ENCODE results near the gene HS6ST3. TPM values are rescaled to one million over a fixed set of nuclear protein-coding genes. Genes with fewer than 3 reads are reported as not detected.

Gene HS6ST3
- total RNA-seq, 4 donors from 2014 or later: 0.08 to 0.47 (median 0.41) TPM

GRCh38 chr13:96779691-96780090 lies 689.8 kb downstream of the HS6ST3 start:
- Histone ChIP-seq H3K9me3 (peaks cover 3% of the 10 kb centered on the region), H3K4me3 (no peak overlapping the region), H3K27me3 (no peaks in the 10 kb centered on the region), H3K4me1 (no peaks in the 10 kb centered on the region), H3K36me3 (no peaks in the 10 kb centered on the region), H3K27ac (no peak overlapping the region)
- no peak for DNase-seq (ENCODE audit: low spot score in 2 of 2)
- TF ChIP-seq POLR2AphosphoS5 (IDR thresholded peaks at IDR 0.05) (no peak), POLR2A (IDR thresholded peaks at IDR 0.05) (no peak), EP300 (IDR thresholded peaks at IDR 0.05) (no peak), CTCF (IDR thresholded peaks at IDR 0.05) (no peak)

GRCh38 chr13:96780105-96780504 lies 690.2 kb downstream of the HS6ST3 start:
- TF ChIP-seq POLR2A (IDR thresholded peaks at IDR 0.05) (no peak), POLR2AphosphoS5 (IDR thresholded peaks at IDR 0.05) (no peak), CTCF (IDR thresholded peaks at IDR 0.05) (no peak), EP300 (IDR thresholded peaks at IDR 0.05) (no peak)

GRCh38 chr13:96781141-96781540 lies 691.2 kb downstream of the HS6ST3 start:
- no peak for DNase-seq (ENCODE audit: low spot score in 2 of 2)
- Histone ChIP-seq H3K9me3 (peaks cover 3% of the 10 kb centered on the region), H3K4me1 (no peaks in the 10 kb centered on the region), H3K27ac (no peak overlapping the region), H3K36me3 (no peaks in the 10 kb centered on the region), H3K4me3 (no peak overlapping the region), H3K27me3 (no peaks in the 10 kb centered on the region)
- WGBS: 40% methylated on average over 4 of the region's 4 CpGs
- TF ChIP-seq POLR2A (IDR thresholded peaks at IDR 0.05) (no peak), EP300 (IDR thresholded peaks at IDR 0.05) (no peak), POLR2AphosphoS5 (IDR thresholded peaks at IDR 0.05) (no peak), CTCF (IDR thresholded peaks at IDR 0.05) (no peak)

More at GRCh38 chr13:96780105-96780504, 690.2 kb downstream of the HS6ST3 start:
- Histone ChIP-seq H3K27me3 (no peaks in the 10 kb centered on the region), H3K36me3 (no peaks in the 10 kb centered on the region), H3K27ac (no peak overlapping the region), H3K9me3 (peaks cover 3% of the 10 kb centered on the region), H3K4me3 (no peak overlapping the region), H3K4me1 (no peaks in the 10 kb centered on the region)
- no peak for DNase-seq (ENCODE audit: low spot score in 2 of 2)
- WGBS: 58% methylated on average over 3 of the region's 3 CpGs

- 81% methylated on average over 5 of the region's 5 CpGs for WGBS
- no peaks in the 10 kb centered on the region for H3K27me3 ChIP-seq
- TF ChIP-seq POLR2AphosphoS5 (IDR thresholded peaks at IDR 0.05): no peak
- no peak for TF ChIP-seq POLR2A (IDR thresholded peaks at IDR 0.05)
- no peak for TF ChIP-seq CTCF (IDR thresholded peaks at IDR 0.05)
- no peak for TF ChIP-seq EP300 (IDR thresholded peaks at IDR 0.05)
- H3K9me3 ChIP-seq: peaks cover 3% of the 10 kb centered on the region
- H3K36me3 ChIP-seq: no peaks in the 10 kb centered on the region
- H3K4me1 ChIP-seq: no peaks in the 10 kb centered on the region
- no peak for DNase-seq (ENCODE audit: low spot score in 2 of 2)
- no peak overlapping the region for H3K4me3 ChIP-seq
- H3K27ac ChIP-seq: no peak overlapping the region
These were observed 692.3 kb downstream of the HS6ST3 start for GRCh38 chr13:96782186-96782585.

- WGBS: 94% methylated on average over 2 of the region's 2 CpGs
- Histone ChIP-seq H3K27me3 (no peaks in the 10 kb centered on the region), H3K27ac (no peak overlapping the region), H3K9me3 (peaks cover 3% of the 10 kb centered on the region), H3K4me3 (no peak overlapping the region), H3K4me1 (no peaks in the 10 kb centered on the region), H3K36me3 (no peaks in the 10 kb centered on the region)
- no peak for TF ChIP-seq CTCF (IDR thresholded peaks at IDR 0.05)
- no peak for TF ChIP-seq POLR2A (IDR thresholded peaks at IDR 0.05)
- no peak for TF ChIP-seq EP300 (IDR thresholded peaks at IDR 0.05)
- no peak for TF ChIP-seq POLR2AphosphoS5 (IDR thresholded peaks at IDR 0.05)
- no peak for DNase-seq (ENCODE audit: low spot score in 2 of 2)
These were observed 693.1 kb downstream of the HS6ST3 start for GRCh38 chr13:96783057-96783456.
